ENCODE results near the gene ARG2.

ARG2 gene

GRCh38 chr14:67641480-67641879 is 21.8 kb downstream of the ARG2 start:
- DNase-seq, result no peak

- no peak for DNase-seq
Observed at GRCh38 chr14:67641902-67642749, 22.4 kb downstream of the ARG2 start.

DNA sequence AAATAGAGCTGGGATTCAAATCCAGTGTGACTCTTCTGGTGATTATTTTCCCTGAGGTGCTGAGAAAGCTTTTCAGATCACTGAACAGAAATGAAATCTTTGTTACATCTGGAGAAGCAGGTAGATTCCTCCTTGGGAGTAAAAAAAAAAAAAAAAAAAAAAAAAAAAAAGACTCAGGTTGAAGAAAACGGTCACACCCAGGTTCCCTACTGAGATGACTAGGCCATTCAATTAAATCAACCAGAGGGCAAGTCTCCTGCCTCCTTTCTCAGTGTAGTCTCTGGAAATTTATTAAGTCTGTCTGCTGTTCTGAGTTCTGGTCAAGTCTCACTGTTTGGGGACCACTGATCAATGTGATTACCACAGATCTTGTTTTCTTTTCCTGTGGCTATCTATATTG is 24.0 kb downstream of the ARG2 start:
- DNase-seq, result no peak

DNA sequence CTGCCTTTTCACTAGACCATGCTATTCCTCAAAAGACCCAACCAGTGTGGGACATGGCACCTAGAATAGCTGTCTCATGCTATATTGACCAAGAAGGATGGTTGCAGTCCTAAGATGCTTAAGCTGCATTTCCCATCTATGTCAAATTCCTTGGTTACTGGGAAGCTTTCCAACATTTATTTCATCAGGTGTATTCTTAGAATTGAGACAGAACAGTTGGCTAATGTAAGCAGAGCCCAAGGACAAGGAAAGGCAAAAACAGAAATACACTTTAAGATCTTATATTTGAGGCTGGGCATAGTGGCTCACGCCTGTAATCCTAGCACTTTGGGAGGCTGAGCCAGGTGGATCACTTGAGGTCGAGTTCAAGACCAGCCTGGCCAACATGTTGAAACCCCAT is 24.7 kb downstream of the ARG2 start:
- no peak for DNase-seq

GRCh38 chr14:67645414-67645813 is 25.7 kb downstream of the ARG2 start:
- DNase-seq, result no peak

GRCh38 chr14:67646131-67646530 is 26.4 kb downstream of the ARG2 start:
- DNase-seq, result no peak

DNA sequence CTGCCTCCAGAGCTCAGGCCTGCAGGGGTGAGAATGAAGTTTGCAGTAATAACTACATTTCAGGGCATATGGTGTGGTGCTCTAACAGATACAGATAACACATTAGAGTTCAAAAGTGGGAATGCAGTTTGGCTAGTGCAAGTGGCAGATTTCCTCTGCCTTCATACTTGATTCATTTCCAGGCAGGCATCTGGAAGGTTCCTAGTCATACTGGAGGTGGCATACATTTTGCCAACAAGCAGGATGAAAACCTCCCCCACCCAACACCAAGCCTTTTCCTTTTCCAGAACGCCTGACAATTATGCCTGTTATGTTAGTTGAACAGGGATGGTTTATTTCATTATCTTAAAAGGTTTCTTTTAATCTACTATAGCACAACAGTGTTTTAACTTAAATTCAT is 30.4 kb downstream of the ARG2 start:
- DNase-seq, result no peak

- peak; percentile 76 for DNase-seq
Observed at GRCh38 chr14:67650694-67651093, 31.0 kb downstream of the ARG2 start.

GRCh38 chr14:67652189-67652588 is 32.5 kb downstream of the ARG2 start:
- no peak for DNase-seq

DNA sequence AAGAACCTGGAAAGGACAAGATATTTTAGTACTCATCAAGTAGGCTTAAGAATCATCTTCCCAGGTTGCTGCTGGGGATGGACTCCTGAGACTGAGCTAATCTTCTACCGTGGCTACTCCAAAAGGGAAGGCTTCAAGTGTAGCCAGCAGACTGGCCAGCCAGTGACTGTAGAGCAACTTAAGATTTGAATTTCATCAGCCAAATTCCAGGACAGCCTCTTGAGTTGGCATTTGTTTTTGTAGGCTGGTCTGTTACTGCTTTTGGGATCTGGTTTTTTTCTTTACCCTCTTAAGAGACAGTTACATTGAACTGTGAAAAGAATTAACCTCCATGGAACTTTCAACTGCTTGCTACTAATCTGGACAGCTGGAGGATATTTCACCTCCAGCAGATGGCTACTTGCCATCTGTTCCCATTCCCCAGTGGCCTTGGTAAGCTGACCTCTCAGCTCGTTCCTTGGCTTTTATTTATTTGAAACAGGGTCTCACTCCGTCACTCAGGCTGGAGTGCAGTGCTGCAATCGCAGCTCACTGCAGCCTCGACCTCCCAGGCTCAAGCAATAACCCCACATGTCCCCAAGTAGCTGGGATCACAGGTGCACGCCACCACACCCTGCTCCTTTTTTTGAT is 34.0 kb downstream of the ARG2 start:
- DNase-seq, result peak; percentile 69

GRCh38 chr14:67663633-67664032 is 43.9 kb downstream of the ARG2 start:
- no peak for DNase-seq

DNA sequence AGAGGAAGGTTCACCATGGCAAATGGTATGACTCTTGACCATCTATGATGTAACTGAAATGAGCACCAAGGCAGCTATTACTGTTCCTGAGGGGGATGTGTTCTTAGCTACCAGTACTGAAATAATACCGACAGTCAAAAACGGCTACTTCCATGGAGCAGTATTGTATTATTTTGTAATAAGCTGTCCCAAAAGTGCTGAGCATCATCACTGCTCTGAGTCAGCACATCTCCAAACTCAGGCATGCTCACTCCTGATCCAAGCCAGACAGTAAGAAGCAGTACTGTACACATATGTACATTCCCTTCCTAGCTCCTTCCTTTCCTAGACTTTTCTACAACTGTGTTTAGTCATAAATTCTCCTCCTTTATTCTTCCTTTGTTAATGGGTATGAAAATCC is 46.1 kb downstream of the ARG2 start:
- DNase-seq, result peak; percentile 65

DNA sequence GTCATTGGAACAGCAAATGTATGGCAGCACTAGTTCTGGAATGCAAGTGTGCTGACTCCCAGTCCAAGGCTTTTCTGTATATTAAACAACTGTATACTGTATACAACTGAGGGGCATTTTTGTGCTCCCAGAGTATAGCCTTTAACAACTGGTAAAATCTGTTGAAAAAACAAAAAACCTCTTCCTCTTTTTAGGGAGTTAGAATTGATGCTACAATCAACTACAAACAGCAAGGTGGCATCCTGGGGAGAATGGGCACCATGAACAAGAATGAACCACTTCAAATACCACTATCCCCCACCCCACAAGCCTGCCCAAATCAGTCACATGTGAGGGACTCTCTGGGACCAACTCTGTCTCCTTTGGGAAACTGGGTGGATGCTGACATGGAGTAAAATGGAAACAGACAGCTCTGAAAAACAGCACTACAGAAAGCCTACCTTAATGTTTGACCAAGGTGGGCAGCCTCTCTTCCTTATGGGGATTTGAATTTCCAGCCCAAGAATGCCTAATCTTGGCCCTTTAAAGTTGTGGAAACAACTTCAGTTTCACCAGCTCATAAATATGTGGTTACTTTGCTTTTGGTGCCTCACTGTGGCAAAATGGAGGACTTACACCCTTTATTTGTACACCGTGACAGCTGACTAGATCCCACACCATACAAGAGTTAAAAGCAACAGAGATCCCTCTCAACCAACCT is 47.2 kb downstream of the ARG2 start:
- peak; percentile 61 for DNase-seq

DNA sequence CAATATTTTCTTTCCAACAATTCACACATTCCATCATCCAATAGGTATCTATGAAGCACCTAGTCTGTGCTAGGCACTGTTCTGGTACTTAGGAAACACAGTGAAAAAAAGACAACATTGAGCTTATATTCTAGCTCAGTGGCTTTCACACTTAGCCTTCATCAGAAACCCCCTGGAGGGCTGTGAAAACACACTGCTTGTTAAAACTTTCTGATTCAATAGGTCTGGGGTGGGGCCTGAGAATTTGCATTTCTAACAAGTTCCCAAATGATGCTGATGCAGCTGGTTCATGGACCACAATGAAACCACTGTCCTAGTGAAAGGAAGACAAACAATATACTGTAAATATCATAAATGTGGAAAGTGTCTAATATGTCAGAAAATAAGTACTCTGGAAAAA is 48.8 kb downstream of the ARG2 start:
- DNase-seq, result no peak

- no peak for DNase-seq
Observed at GRCh38 chr14:67673451-67673850, 53.7 kb downstream of the ARG2 start.

GRCh38 chr14:67674139-67674479 is 54.4 kb downstream of the ARG2 start:
- DNase-seq, result peak; percentile 40

DNA sequence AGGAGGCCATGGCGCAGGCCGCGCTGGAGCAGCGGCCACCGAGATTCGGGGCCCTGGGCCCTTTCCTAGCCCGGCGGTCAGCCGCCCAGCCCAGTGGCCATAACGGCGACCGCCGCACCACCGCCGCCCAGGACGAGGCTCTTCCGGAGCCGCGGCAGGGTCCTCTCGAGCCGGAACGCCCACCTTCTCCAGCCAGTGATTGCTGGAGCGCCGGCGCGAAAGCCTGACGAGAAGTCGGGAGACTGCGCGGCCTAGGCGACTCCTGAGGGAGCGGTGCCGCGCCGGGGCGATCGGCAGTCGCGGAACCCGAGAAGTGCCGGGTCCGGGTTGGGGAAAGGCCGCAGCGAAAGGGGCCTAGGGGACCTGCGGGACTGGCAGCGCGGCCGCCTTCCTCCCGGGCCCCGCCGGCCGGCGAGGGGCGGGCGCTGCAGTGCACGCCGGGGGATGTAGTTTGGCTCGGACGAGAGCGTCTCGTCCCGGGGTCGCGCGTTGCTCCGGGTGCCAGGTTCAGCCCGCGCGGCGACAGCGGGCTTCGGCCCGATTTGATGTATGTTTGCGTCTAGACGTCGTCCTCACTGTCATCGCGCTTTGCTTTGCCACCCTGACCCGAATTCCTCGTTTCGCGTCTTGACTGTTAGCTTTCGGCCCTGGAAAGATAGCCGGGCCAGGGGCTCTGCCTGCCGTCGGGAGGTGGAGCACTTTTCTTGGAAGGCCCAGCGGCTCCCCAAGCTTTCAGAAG is 54.9 kb downstream of the ARG2 start, which contains the start of gene VTI1B:
VTI1B (minus strand) TSS at position 153 of the 739 bp plus-strand sequence; CDS start at position 10, 143 bp downstream.
- peak; percentile 73 for DNase-seq

- no peak for DNase-seq
Observed at GRCh38 chr14:67675219-67675582, 55.5 kb downstream of the ARG2 start.

- DNase-seq, result no peak
Observed at GRCh38 chr14:67679006-67679405, 59.3 kb downstream of the ARG2 start.

GRCh38 chr14:67680121-67680602 is 60.4 kb downstream of the ARG2 start:
- DNase-seq, result no peak

GRCh38 chr14:67680941-67681340 is 61.2 kb downstream of the ARG2 start:
- no peak for DNase-seq

GRCh38 chr14:67683842-67684241 is 64.1 kb downstream of the ARG2 start:
- DNase-seq, result no peak

- no peak for DNase-seq
Observed at GRCh38 chr14:67690011-67690410, 70.3 kb downstream of the ARG2 start.
